SK-N-DZ (cell line): ENCODE measurements around the gene AKAP13.

Experiments
- DNase-seq: peaks from one replicate; pipeline ENCODE4 v3.0.0-alpha.2; 2015; ENCODE audit warnings: low spot score

Gene AKAP13

GRCh38 chr15:85597155-85597815 is 216.9 kb downstream of the AKAP13 start:
- no peak for DNase-seq

DNA sequence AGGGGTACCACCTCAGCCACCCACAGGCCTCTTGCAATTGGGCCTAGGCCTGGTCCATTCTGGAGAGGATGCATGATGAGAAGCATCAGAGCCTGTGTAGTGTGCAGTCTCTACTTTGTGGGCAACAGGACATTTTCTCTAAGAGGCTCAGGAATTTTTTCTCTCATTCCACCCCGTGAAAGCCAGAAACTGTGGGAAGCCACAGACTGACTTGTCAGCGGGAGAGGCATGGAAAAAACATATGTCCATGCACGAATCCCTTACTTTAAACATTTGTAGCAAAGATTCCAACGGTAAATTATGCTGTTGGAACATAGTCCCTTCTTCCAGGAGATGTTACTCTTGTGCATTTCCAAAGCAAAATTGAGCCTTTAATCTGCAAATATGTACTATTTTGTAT is 217.8 kb downstream of the AKAP13 start:
- DNase-seq = no peak

- peak; percentile 56 for DNase-seq
These were observed 218.5 kb downstream of the AKAP13 start for GRCh38 chr15:85598718-85599398.

DNA sequence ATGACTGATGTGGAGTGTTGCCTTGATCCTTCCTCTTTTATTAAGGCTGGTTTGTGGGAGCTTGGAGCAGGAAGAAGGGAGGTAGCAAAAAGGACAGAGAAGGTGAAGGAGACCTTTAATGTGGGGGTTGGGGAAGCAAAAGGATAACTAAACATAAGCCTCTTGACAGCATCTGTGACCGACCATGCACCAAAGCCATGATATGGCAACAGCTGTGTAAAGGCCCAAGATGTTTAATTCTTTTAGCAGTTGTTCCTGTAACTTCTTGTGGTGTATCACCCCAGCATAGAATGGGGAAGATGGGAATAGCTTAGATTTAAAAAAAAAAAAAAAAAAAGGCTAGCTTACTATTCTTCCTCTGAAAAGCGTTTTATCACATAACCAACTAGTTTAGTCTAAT is 219.6 kb downstream of the AKAP13 start:
- DNase-seq = no peak

GRCh38 chr15:85603160-85603559 is 222.8 kb downstream of the AKAP13 start:
- no peak for DNase-seq

GRCh38 chr15:85603703-85604102 is 223.3 kb downstream of the AKAP13 start:
- DNase-seq = no peak

DNA sequence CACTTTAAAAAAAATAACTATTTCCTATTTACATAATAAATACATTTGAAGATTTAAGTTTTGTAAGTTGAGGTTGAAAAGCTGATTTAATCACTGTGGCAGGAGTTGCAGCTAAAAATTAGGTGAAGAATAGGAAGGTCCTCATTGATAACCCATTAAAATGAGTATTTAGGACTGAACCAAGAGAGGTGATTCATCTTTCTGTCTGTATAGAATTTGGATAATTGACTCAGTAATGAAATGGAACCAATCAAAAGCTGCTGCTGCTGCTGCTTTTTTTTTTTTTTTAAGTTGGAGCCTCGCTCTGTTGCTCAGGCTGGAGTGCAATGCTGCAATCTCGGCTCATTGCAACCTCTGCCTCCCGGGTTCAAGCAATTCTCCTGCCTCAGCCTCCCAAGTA is 223.8 kb downstream of the AKAP13 start:
- no peak for DNase-seq

DNA sequence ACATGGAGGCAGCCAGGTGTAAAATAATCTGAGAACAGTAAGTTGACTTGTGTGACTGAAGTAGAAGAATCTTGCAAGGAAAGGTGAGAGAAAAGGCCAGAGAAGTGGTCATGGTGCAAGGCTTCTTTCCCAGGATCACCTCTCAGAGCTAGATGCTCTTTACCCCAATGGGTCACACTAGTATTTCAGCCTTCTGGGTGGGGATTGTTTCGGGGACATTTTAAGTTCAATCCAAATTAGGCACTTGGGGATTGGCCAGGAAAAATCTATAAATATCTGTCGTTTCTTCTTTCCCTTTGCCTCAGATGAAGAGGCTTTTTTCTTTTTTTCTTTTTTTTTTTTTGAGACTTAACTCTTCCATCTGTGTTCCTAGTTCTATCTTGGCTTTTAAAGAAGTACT is 226.3 kb downstream of the AKAP13 start:
- no peak for DNase-seq

DNA sequence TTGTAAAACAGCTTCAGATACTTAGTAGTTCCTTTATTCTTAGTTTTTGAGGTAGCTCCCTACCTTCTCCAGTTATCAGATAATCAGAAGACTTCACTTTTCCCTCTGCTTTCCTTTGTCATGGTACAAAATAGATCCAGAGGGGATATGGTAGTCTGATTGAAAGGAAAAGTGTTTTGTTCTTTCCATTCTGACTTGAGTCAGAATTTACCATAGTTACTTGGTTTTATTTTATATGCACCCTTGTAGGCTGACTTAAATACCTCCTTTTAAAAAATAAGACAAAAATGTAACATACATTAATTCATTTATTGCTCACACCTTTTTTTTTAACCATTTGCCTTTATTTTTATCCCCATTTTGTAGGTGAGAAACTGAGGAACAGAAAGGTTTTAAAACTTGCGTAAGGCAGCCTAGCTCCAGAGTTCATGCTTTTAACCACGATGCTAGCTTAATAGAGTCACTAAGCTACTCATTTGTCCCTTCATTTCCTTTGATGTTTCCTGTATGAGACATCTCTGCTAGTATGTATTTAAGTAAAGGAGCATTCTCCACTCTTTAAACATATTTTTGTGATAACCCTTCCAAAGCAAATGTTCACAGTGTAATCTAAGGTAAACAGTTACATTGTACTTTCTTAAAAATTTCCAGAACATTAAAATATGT is 226.9 kb downstream of the AKAP13 start:
- DNase-seq = no peak

GRCh38 chr15:85607842-85608241 is 227.4 kb downstream of the AKAP13 start:
- DNase-seq = no peak

DNA sequence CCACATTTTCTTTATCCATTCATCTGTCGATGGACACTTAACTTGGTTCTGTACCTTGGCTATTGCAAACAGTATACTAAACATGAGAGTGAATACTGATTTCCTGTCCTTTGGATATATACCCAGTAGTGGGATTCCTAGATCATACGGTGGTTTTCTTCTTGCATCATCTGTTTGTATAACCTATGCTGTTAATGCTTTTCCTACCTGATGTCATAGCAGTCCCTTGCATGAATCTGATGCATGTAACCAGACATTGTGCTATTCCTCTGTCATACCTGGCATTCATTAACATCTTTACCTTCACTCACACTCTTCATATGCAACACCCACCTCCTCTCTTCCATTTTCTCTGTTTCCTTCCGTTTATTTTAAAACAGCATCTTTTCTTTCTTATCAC is 229.1 kb downstream of the AKAP13 start:
- no peak for DNase-seq

- no peak for DNase-seq
These were observed 231.0 kb downstream of the AKAP13 start for GRCh38 chr15:85611361-85611760.

- no peak for DNase-seq
These were observed 233.7 kb downstream of the AKAP13 start for GRCh38 chr15:85614059-85614458.

DNA sequence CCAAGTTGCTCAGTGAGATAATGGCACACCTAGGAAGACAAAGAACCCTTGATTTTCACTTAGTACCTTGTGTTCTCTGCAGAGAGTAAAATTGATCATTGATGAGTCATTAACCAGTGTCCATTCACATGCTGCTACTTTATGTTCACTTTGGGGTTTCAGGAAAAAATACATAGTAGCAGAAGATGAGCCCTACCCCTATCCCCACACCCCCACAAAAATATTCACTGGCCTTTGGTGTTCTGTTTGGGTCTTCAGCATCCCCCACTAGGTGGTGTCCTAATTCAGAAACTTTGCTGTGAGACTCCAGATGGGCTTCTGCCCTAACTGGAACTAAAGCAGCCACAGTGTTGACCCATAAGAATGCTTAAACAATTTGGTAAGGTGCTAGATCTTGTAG is 235.5 kb downstream of the AKAP13 start:
- peak; percentile 11 for DNase-seq

DNA sequence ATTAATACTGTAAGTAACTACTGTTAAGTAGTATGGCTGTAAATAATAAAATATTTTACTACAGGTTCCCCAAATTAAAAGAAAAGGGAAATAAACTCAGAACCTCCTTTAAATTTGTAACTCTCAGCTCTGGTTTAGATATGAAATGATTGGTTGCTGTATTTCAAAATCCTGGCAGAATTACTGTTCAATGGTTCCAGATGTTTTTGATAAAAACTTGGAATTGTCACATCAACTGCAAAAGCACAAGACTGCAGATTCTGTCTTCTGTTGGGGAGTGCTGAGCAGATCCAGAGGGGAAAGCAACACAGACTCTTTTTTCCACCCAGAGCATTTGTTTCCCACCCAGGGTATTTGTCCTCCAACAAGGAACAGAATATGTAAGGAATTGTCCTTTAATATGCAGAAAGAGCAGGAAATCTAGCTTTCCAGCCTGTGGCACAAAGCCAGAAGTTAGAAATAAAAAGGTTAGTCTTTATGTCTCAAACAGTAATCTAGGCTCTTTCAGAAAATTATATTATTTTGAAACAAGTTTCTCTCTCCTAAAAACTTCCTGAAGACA is 236.2 kb downstream of the AKAP13 start:
- DNase-seq = no peak

DNA sequence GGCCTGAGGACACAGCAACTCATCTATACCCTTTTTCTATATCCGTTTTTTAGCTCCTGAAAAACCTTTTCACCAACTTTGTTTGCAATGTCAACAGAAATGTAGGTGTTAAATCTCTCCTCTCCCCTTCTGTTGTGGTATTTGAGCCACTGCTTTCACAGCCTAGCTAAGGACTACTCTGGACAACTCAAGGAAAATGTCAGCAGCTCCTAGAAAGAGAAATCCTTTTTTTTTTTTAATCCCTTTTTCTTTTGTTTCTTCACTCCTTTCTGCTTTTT is 237.8 kb downstream of the AKAP13 start:
- no peak for DNase-seq

DNA sequence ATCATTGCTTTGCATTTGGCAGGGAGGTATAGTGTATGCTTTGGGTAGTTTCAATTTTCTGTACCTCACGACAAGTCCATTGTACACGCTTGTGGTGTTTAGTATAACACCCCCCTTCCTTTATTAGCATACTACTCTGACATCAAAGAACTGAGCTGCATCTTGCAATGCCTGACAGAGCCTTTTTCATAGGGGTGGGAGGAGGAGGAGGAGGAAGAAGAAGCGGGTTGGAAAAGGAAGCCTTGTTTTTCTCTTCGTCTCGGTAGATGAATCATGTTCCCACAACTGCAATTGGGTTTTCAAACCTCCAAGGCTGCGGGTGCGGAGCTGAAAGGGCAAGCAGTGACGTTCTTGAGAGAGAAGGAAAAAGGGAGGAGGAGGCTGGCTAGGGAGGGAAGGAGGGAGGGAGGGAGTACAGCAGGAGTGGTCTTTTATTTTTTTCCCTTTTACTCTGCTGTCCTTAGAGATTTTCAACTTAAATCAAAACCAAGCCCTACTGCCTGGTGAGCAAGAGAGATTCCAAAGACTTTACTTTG is 238.6 kb downstream of the AKAP13 start:
- no peak for DNase-seq

- DNase-seq = no peak
These were observed 239.7 kb downstream of the AKAP13 start for GRCh38 chr15:85619992-85620689.

- no peak for DNase-seq
These were observed 240.3 kb downstream of the AKAP13 start for GRCh38 chr15:85620690-85621049.

DNA sequence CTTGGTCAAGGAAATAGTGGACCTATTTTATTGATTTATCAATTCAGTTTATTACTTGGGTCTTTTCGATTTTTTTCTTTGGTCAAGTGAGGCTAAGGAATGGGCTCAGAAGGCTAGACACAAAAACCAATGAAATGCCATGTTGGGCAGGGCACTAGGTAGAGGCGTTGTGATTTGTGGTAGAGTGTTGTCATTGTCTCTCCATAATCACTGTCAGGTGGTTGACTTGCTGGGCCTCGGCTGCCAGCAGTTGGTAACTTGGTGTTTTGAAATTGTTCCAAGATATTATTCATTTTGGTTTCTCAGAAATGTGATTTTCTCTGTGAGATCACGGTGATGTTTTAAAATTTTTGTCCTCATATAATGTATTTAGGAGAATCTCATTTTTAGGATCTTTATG is 240.7 kb downstream of the AKAP13 start:
- no peak for DNase-seq

DNA sequence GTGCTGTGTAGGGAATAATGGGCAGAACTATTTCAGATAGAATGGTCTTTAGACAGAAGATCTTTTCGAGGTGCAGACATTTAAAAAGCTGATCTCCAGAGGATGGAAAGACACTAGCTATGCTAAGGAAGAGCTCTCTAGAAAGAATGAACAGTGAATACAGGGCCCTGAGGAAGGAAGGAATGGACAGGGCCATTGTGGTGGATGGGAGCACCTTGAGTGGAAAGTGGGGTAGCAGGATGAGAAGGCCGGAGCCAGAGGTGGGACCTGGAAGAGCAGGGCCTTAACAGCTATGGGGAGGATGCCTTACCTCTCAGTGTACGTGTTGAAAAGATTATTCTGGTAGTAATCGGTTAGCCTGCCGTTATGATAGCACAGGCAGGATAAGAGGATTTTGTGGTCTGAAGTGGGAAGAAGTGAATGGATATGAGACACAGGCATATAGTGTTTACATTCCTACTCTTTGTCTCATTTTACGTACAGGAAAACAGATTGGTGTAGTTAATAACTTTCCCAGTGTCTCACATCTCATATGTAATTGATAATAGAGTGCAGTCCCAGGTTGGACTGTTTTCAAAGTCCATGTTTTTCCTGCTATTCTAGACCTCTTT is 241.9 kb downstream of the AKAP13 start:
- DNase-seq = no peak
